Amniotic epithelial cell (primary cell): Measurements from ENCODE around the gene KIAA0232.

Experiments used
- DNase-seq: peaks from one replicate; pipeline ENCODE4 v3.0.0-alpha.2; 2010; ENCODE audit warnings: low read depth

Gene KIAA0232

GRCh38 chr4:6916587-6917460 lies 134.3 kb downstream of the KIAA0232 start:
- peak; percentile 68 for DNase-seq

- no peak for DNase-seq
Observed at GRCh38 chr4:6917461-6918271, 135.1 kb downstream of the KIAA0232 start.

- no peak for DNase-seq
Observed at GRCh38 chr4:6918338-6918737, 135.8 kb downstream of the KIAA0232 start.

- no peak for DNase-seq
Observed at GRCh38 chr4:6920171-6920570, 137.6 kb downstream of the KIAA0232 start.

- no peak for DNase-seq
Observed at GRCh38 chr4:6923507-6923906, 141.0 kb downstream of the KIAA0232 start.

GRCh38 chr4:6924361-6924779 lies 141.8 kb downstream of the KIAA0232 start:
- DNase-seq = no peak

- no peak for DNase-seq
Observed at GRCh38 chr4:6925357-6925836, 142.9 kb downstream of the KIAA0232 start.

- DNase-seq = peak; percentile 60
Observed at GRCh38 chr4:6926081-6926480, 143.6 kb downstream of the KIAA0232 start.

GRCh38 chr4:6926681-6927478 lies 144.4 kb downstream of the KIAA0232 start:
- peak; percentile 94 for DNase-seq

- no peak for DNase-seq
Observed at GRCh38 chr4:6928081-6928480, 145.6 kb downstream of the KIAA0232 start.

GRCh38 chr4:6929339-6929811 lies 146.8 kb downstream of the KIAA0232 start:
- DNase-seq = no peak

GRCh38 chr4:6929812-6930464 lies 147.4 kb downstream of the KIAA0232 start:
- no peak for DNase-seq

- DNase-seq = no peak
Observed at GRCh38 chr4:6932475-6932874, 149.9 kb downstream of the KIAA0232 start.

- DNase-seq = no peak
Observed at GRCh38 chr4:6932918-6933317, 150.4 kb downstream of the KIAA0232 start.
